HepG2 (cell line): Measurements from ENCODE around the gene SYCP2L. TPM values are rescaled to one million over a fixed set of nuclear protein-coding genes. Genes with fewer than 3 reads are reported as not detected.
A peak's percentile ranks its signal among the peaks of the same experiment; 100 is the strongest.

Source experiments
- ATAC-seq: fragments of 200-7000 bp; cut with Tn5 transposase; 3 replicates; pipeline ENCODE4 v1.9.1; 2020; ENCODE audit warnings: mild to moderate bottlenecking, moderate library complexity
- BruUV-seq: library from RNA; stranded (reverse); fragments of 400-500 nt; replicated peaks from 2 replicates; lab custom pipeline; 2021; lab: Mats Ljungman, UMichigan
- CTCF ChIA-PET: fragments of 300-600 bp; formaldehyde crosslinking; extraction: SDS; loops from one replicate; lab custom pipeline; 2021; ENCODE audit warnings: low total read pairs, inconsistent platforms, low intra/inter-chr PET ratio; lab: Yijun Ruan, JAX
- POLR2A ChIA-PET: fragments of 350-600 bp; sonication (Branson Sonifier 250); formaldehyde crosslinking; loops from one replicate; lab custom pipeline; 2020; ENCODE audit warnings: antibody characterized with exemption, inconsistent platforms; lab: Yijun Ruan, JAX
- DNase-seq: peaks from one replicate; pipeline ENCODE4 v3.0.0-alpha.2; 2015; ENCODE audit warnings: low spot score
- FAIRE-seq: peaks from 3 replicates; lab custom pipeline; 2011; peaks lifted over from hg19 to GRCh38; lab: Jason Lieb, UNC
- H2AFZ ChIP-seq: one replicate; pipeline ENCODE4 v1.6.1; 2011; ENCODE audit warnings: low read length, inconsistent platforms
- H3K27ac ChIP-seq: fragments of 300-600 bp; 3 replicates; pipeline ENCODE4 v1.8.0; 2011; ENCODE audit warnings: mixed run types, mild to moderate bottlenecking, mixed read lengths, low read length, inconsistent platforms; ENCODE audit not compliant: insufficient read depth; ENCODE audit errors: extremely low read length
- H3K27me3 ChIP-seq, 2 experiments: fragments of 200-600 bp in 1 of 2; 2 replicates in 1 of 2; 3 replicates in 1 of 2; pipeline versions ENCODE4 v1.6.0 to v1.8.0; 2011; ENCODE audit warnings: low read length in 2 of 2, mild to moderate bottlenecking in 2 of 2, moderate library complexity in 2 of 2, inconsistent platforms in 1 of 2; ENCODE audit not compliant: insufficient read depth in 2 of 2, control insufficient read depth in 1 of 2
- H3K36me3 ChIP-seq, 2 experiments: fragments of 200-600 bp in 1 of 2; replicated peaks in 1 of 2; 2 replicates in 1 of 2; 3 replicates in 1 of 2; pipeline versions ENCODE4 v1.5.1 to v1.8.0; 2011; ENCODE audit warnings: low read length in 2 of 2, inconsistent platforms in 1 of 2; ENCODE audit not compliant: insufficient read depth in 2 of 2, control insufficient read depth in 1 of 2
- H3K4me1 ChIP-seq: 2 replicates; pipeline ENCODE4 v1.5.1; 2012; ENCODE audit warnings: low read length, inconsistent platforms; ENCODE audit not compliant: insufficient read depth
- H3K4me2 ChIP-seq: 2 replicates; pipeline ENCODE4 v1.6.0; 2011; ENCODE audit warnings: low read depth, low read length, inconsistent platforms
- H3K4me3 ChIP-seq, 3 experiments: fragments of 200-600 bp in 1 of 3; sonication (generic), shearing (Covaris generic) in 1 of 3; replicated peaks in 1 of 3; 2 replicates each; pipeline ENCODE4 v1.5.1; 2011 to 2016; ENCODE audit warnings: low read length in 3 of 3, inconsistent platforms in 2 of 3, low read depth in 2 of 3, mild to moderate bottlenecking in 2 of 3, control low read depth in 1 of 3, mixed read lengths in 1 of 3; ENCODE audit not compliant: insufficient read depth in 1 of 3
- H3K79me2 ChIP-seq: one replicate; pipeline ENCODE4 v1.6.1; 2011; ENCODE audit warnings: low read length, inconsistent platforms; ENCODE audit not compliant: insufficient read depth
- H3K9ac ChIP-seq: 2 replicates; pipeline ENCODE4 v1.6.0; 2011; ENCODE audit warnings: mild to moderate bottlenecking, low read depth, low read length, inconsistent platforms; ENCODE audit not compliant: insufficient read depth
- H3K9me3 ChIP-seq: 2 replicates; pipeline ENCODE4 v1.5.1; 2012; ENCODE audit warnings: mild to moderate bottlenecking, low read length
- H4K20me1 ChIP-seq: 2 replicates; pipeline ENCODE4 v1.6.0; 2011; ENCODE audit warnings: inconsistent platforms, mild to moderate bottlenecking, low read length, moderate library complexity; ENCODE audit not compliant: insufficient read depth
- LRRFIP1 ChIP-seq: sonication (generic); formaldehyde crosslinking; conservative IDR thresholded peaks from 2 replicates; pipeline ENCODE4 v1.4.0; 2020; ENCODE audit warnings: missing genetic modification reagents
- STAG1 ChIP-seq: sonication (generic); formaldehyde crosslinking; IDR thresholded peaks from 2 replicates; pipeline ENCODE4 v1.4.0; 2020; ENCODE audit warnings: missing genetic modification reagents
- ZBTB21 ChIP-seq: sonication (generic); formaldehyde crosslinking; IDR thresholded peaks from 2 replicates; pipeline ENCODE4 v1.4.0; 2020; ENCODE audit warnings: missing genetic modification reagents
- ZMYM3 ChIP-seq: sonication (generic); formaldehyde crosslinking; IDR thresholded peaks from 2 replicates; pipeline ENCODE4 v1.5.1; 2020; ENCODE audit warnings: mild to moderate bottlenecking, missing genetic modification reagents
- ZNF367 ChIP-seq: sonication (generic); formaldehyde crosslinking; IDR thresholded peaks from 2 replicates; pipeline ENCODE4 v1.4.0; 2020; ENCODE audit warnings: missing genetic modification reagents, borderline replicate concordance
- ZNF770 ChIP-seq: sonication (generic); formaldehyde crosslinking; IDR thresholded peaks from 2 replicates; pipeline ENCODE4 v1.5.0; 2020; ENCODE audit warnings: mild to moderate bottlenecking, missing genetic modification reagents
- WGBS: methylation state at CpG from one replicate; pipeline ENCODE4 v1.1.6; 2017; ENCODE audit warnings: low lambda C conversion rate; 5-methylcytosine and 5-hydroxymethylcytosine counted together
- in situ Hi-C: cut with HindIII; loops from 2 replicates; pipeline ENCODE4 v1.10.0; 2017; ENCODE audit warnings: low pct_unique_long_range_greater_than_20kb; ENCODE audit not compliant: extremely low pct_ligation_motif_present
- intact Hi-C: fragments of 100-400 bp; cut with micrococcal nuclease; formaldehyde crosslinking; loops from one replicate; pipeline ENCODE4 v1.10.0; 2022; ENCODE audit not compliant: unreplicated experiment
- polyA plus RNA-seq, 8 experiments: library from polyadenylated mRNA; depleted of rRNA in 3 of 8; stranded (reverse) in 7 of 8; unstranded in 1 of 8; fragments of >200 nt; fragmentation: Illumina TruSeq in 4 of 8; extraction: Trizol in 4 of 8; gene quantifications; 2 replicates each; pipeline versions ENCODE4 v1.2.1 to v1.2.3, GENCODE V29; 2011 to 2016; ENCODE audit warnings: low read depth in 4 of 8, missing spikeins in 1 of 8, mixed read lengths in 1 of 8; ENCODE audit not compliant: insufficient read depth in 1 of 8
- total RNA-seq, 5 experiments: library from RNA; depleted of rRNA; stranded (reverse); fragments of >200 nt; fragmentation: Illumina TruSeq; extraction: Trizol; gene quantifications; 2 replicates each; pipeline ENCODE4 v1.2.3, GENCODE V29; 2016; ENCODE audit warnings: low read depth in 1 of 5

SYCP2L gene
- total and polyA plus RNA-seq, 2 of the 13 experiments (the other 11 are each of a cell fraction or from before 2014, with no cell fraction given), result 0.22 to 0.54 TPM

DNA sequence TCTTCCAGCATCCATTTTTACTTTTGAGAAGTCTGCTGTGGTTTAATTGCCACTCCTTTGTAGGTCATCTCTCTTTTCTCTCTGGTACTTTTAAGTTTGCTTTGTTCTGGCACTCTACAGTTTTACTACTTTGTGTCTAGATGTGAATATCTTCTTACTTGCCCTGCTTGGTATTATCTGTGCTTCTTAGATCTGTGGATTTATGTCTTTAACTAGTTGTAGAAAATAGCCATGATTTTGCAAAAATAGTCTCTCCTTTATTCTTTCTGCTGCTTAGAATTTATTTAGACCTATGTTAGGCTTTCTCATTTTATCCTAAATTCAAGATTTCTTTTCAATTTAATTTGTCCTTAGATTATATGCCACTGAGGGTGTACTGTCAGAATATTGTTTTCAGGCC lies 43.3 kb upstream of the SYCP2L start (continued):
- TF ChIP-seq LRRFIP1 (no peak), ZMYM3 (CRISPR knock-in tag) (no peak)

DNA sequence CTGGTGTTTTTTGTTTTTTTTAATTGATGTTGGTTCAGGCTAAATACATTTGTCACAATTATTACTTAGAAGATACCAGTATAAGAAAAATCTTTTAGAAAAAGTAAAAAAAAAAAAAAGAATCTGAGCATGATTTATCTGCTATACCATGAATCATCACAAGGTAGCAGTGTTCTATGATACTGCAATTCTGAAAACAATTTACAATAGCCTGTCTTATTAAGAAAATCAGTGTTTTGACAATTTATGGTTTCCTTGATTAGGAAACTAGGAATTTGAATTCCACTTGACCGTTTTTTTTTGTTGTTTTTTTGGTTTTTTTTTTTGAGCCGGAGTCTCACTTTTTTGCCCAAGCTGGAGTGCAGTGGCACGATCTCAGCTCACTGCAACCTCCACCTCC lies 39.2 kb upstream of the SYCP2L start:
- Histone ChIP-seq H3K4me2 (no peak overlapping the region), H3K9ac (no peak overlapping the region), H3K4me1 (no peaks in the 10 kb centered on the region), H3K27me3 (no peaks in the 10 kb centered on the region; a peak in 1 of 5 replicates), H3K4me3 (no peak overlapping the region), H3K36me3 (no peaks in the 10 kb centered on the region), H2AFZ (no peak overlapping the region), H3K27ac (no peak overlapping the region), H3K9me3 (no peaks in the 10 kb centered on the region), H4K20me1 (no peaks in the 10 kb centered on the region), H3K79me2 (no peaks in the 10 kb centered on the region)
- in situ Hi-C loops (no loop called here), intact Hi-C loops (loop anchor here (2.0 kb wide), 1 partner anchor 221 kb away; no protein-coding TSS in a partner anchor)
- POLR2A ChIA-PET, result no interaction called here
- CTCF ChIA-PET, result interaction anchor here (1.8 kb wide), 1 partner anchor 221 kb away, joined by 5 read pairs; no protein-coding TSS in a partner anchor
- TF ChIP-seq ZBTB21 (CRISPR knock-in tag), result no peak
- peak; percentile 22; the same call in 1 of the 2 replicates for TF ChIP-seq STAG1 (CRISPR knock-in tag)
- no TSS peak for BruUV-seq
- FAIRE-seq (no peak), ATAC-seq (no peak), DNase-seq (no peak)
- 53% methylated on average over 3 of the region's 3 CpGs for WGBS

DNA sequence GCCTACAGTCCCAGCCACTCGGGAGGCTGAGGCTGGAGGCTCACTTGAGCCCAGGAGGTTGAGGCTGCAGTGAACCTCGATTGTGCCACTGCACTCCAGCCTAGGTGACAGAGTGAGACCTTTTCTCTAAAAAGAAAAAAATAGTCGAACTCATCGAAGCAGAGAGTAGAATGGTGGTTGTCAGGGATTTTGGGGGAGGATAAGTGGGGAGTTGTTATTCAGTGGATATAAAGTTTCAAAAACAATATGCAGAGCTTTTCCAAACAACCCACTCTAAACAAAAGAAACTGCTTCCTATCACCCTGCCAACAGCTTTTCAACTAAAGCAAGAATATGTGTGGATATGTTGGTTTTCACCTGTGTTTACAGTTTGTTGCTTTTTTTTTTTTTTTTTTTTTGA lies 37.0 kb upstream of the SYCP2L start:
- in situ Hi-C loops, result no loop called here

More for the DNA sequence above, 37.0 kb upstream of the SYCP2L start:
- Histone ChIP-seq H3K9me3 (peaks cover 14% of the 10 kb centered on the region; the same call in 1 of the 2 replicates), H3K4me1 (no peaks in the 10 kb centered on the region), H3K79me2 (no peaks in the 10 kb centered on the region), H2AFZ (no peak overlapping the region), H3K4me3 (no peak overlapping the region), H3K27ac (no peak overlapping the region), H3K36me3 (no peaks in the 10 kb centered on the region), H4K20me1 (no peaks in the 10 kb centered on the region), H3K9ac (no peak overlapping the region), H3K27me3 (no peaks in the 10 kb centered on the region; a peak in 1 of 5 replicates), H3K4me2 (no peak overlapping the region)
- DNase-seq (no peak), ATAC-seq (no peak), FAIRE-seq (no peak)
- ChIA-PET CTCF (no interaction called here), POLR2A (no interaction called here)
- intact Hi-C loops, result no loop called here
- TF ChIP-seq ZNF770 (CRISPR knock-in tag), result peak; percentile 40; the same call in 1 of the 2 replicates
- no peak for TF ChIP-seq ZNF367 (CRISPR knock-in tag)
- BruUV-seq, result no TSS peak
- 56% methylated on average over 4 of the region's 4 CpGs for WGBS
